Fibroblast of lung (primary cell): ENCODE results near the gene TLR2.

Source experiments
- CTCF ChIP-seq, 2 donors: IDR thresholded peaks in 1 of 2; conservative IDR thresholded peaks in 1 of 2; 1 replicate in 1 of 2; 2 replicates in 1 of 2; pipeline ENCODE4 v1.5.1; 2011 to 2012; ENCODE audit warnings: low read length in 2 of 2, control low read depth in 1 of 2, inconsistent platforms in 1 of 2, low read depth in 1 of 2, mild to moderate bottlenecking in 1 of 2
- EZH2 ChIP-seq: IDR thresholded peaks from 2 replicates; pipeline ENCODE4 v1.5.1; 2012; ENCODE audit warnings: low read length, control low read depth, mild to moderate bottlenecking; ENCODE audit errors: missing control alignments

GRCh38 chr4:153683763-153684181 is 308 bp upstream of the TLR2 start:
- TF ChIP-seq CTCF (conservative IDR thresholded peaks at IDR 0.05 in 1 of 2, IDR thresholded peaks at IDR 0.05 in 1 of 2; ENCODE audit: low read depth in 1 of 2, low read length in 2 of 2) (no peak), EZH2 (peak; percentile 57)
